ENCODE results near the gene DNAAF3. TPM values are rescaled to one million over a fixed set of nuclear protein-coding genes. Genes with fewer than 3 reads are reported as not detected.
A peak's percentile ranks its signal among the peaks of the same experiment; 100 is the strongest.
"Not testable (repeated sequence)": the region's sequence is repeated elsewhere in the genome, so short reads cannot be mapped to it uniquely, and the experiment has no call there.

Gene DNAAF3
- total RNA-seq, 1 experiment from 2014 or later, result 0.45 TPM

- no peak overlapping the region for H3K4me3 Mint-ChIP-seq (ENCODE audit: unreplicated experiment)
- peaks cover 3% of the 10 kb centered on the region for H3K27me3 Mint-ChIP-seq (ENCODE audit: insufficient read depth, unreplicated experiment)
- TF ChIP-seq CTCF (IDR thresholded peaks at IDR 0.05; ENCODE audit: insufficient read depth in 1 of 2, low read depth in 1 of 2, low read length in 1 of 2, severe bottlenecking in 1 of 2, unreplicated experiment in 1 of 2), result no peak
- DNase-seq, result no peak
- no peaks in the 10 kb centered on the region for H3K9me3 Mint-ChIP-seq (ENCODE audit: unreplicated experiment)
- Histone ChIP-seq H3K36me3 (ENCODE audit: control insufficient read depth, insufficient read depth, low read length) (no peaks in the 10 kb centered on the region), H3K27me3 (replicated peaks; ENCODE audit: control insufficient read depth, insufficient read depth, low read length) (no peaks in the 10 kb centered on the region), H3K4me3 (ENCODE audit: low read depth, low read length) (no peak overlapping the region), H3K4me1 (peaks cover 16% of the 10 kb centered on the region), H3K9me3 (no peaks in the 10 kb centered on the region)
- no TSS peak for BruUV-seq (replicated peaks)
- ChIA-PET POLR2A (no interaction called here), CTCF (interaction anchor here (0.5 kb wide), 1 partner anchor 98 kb away, joined by 7 read pairs; no protein-coding TSS in a partner anchor)
- H3K27ac Mint-ChIP-seq (ENCODE audit: unreplicated experiment), result no peak overlapping the region
- no peaks in the 10 kb centered on the region for H3K36me3 Mint-ChIP-seq (ENCODE audit: insufficient read depth, unreplicated experiment)
- peaks cover 20% of the 10 kb centered on the region for H3K4me1 Mint-ChIP-seq (ENCODE audit: low read depth, unreplicated experiment)
- intact Hi-C loops (cut with micrococcal nuclease; ENCODE audit: unreplicated experiment), result no loop called here
Measured at GRCh38 chr19:55158423-55158822, 8.0 kb downstream of the DNAAF3 start.

- Histone ChIP-seq H3K36me3 (ENCODE audit: control insufficient read depth, insufficient read depth, low read length) (no peaks in the 10 kb centered on the region), H3K4me1 (peaks cover 16% of the 10 kb centered on the region), H3K4me3 (ENCODE audit: low read depth, low read length) (peak within 1 kb of the TSS; percentile 38), H3K9me3 (no peaks in the 10 kb centered on the region), H3K27me3 (replicated peaks; ENCODE audit: control insufficient read depth, insufficient read depth, low read length) (no peaks in the 10 kb centered on the region)
- no peak for DNase-seq
- H3K27me3 Mint-ChIP-seq (ENCODE audit: insufficient read depth, unreplicated experiment), result peaks cover 3% of the 10 kb centered on the region
- no peak for TF ChIP-seq CTCF (IDR thresholded peaks at IDR 0.05; ENCODE audit: insufficient read depth in 1 of 2, low read depth in 1 of 2, low read length in 1 of 2, severe bottlenecking in 1 of 2, unreplicated experiment in 1 of 2)
- ChIA-PET CTCF (no interaction called here), POLR2A (no interaction called here)
- BruUV-seq (replicated peaks), result no TSS peak
- intact Hi-C loops (cut with micrococcal nuclease; ENCODE audit: unreplicated experiment), result no loop called here
- H3K4me3 Mint-ChIP-seq (ENCODE audit: unreplicated experiment), result peak within 1 kb of the TSS; percentile 77
- H3K36me3 Mint-ChIP-seq (ENCODE audit: insufficient read depth, unreplicated experiment), result no peaks in the 10 kb centered on the region
- H3K27ac Mint-ChIP-seq (ENCODE audit: unreplicated experiment), result no peak within 1 kb of the TSS
- H3K4me1 Mint-ChIP-seq (ENCODE audit: low read depth, unreplicated experiment), result peaks cover 20% of the 10 kb centered on the region
- peaks cover 3% of the 10 kb centered on the region for H3K9me3 Mint-ChIP-seq (ENCODE audit: unreplicated experiment)
Measured at GRCh38 chr19:55157064-55157908, 9.1 kb downstream of the DNAAF3 start, which contains the start of gene TNNI3. Gene TNNI3, minus strand, starts transcription at chr19:55157732. Its CDS starts 143 bp downstream, at chr19:55157589.

- Histone ChIP-seq H3K4me1 (peaks cover 16% of the 10 kb centered on the region), H3K27me3 (replicated peaks; ENCODE audit: control insufficient read depth, insufficient read depth, low read length) (no peaks in the 10 kb centered on the region), H3K36me3 (ENCODE audit: control insufficient read depth, insufficient read depth, low read length) (no peaks in the 10 kb centered on the region), H3K4me3 (ENCODE audit: low read depth, low read length) (peak overlapping the region; percentile 38), H3K9me3 (no peaks in the 10 kb centered on the region)
- Mint-ChIP-seq H3K4me1 (ENCODE audit: low read depth, unreplicated experiment) (peaks cover 20% of the 10 kb centered on the region), H3K4me3 (ENCODE audit: unreplicated experiment) (peak overlapping the region; percentile 77), H3K9me3 (ENCODE audit: unreplicated experiment) (peaks cover 10% of the 10 kb centered on the region), H3K36me3 (ENCODE audit: insufficient read depth, unreplicated experiment) (no peaks in the 10 kb centered on the region), H3K27ac (ENCODE audit: unreplicated experiment) (no peak overlapping the region), H3K27me3 (ENCODE audit: insufficient read depth, unreplicated experiment) (peaks cover 3% of the 10 kb centered on the region)
- ChIA-PET POLR2A (interaction anchor here (0.6 to 0.7 kb wide), 5 partner anchors 20 to 486 kb away, joined by 5 to 19 read pairs (median 6); partner anchors contain the start of genes HSPBP1 and SBK3), CTCF (interaction anchor here (0.6 to 1.3 kb wide), 8 partner anchors 10 to 476 kb away, joined by 3 to 13 read pairs (median 4); partner anchors contain the start of gene DNAAF3)
- intact Hi-C loops (cut with micrococcal nuclease; ENCODE audit: unreplicated experiment), result loop anchor here (1.0 kb wide), 1 partner anchor 10 kb away; no protein-coding TSS in a partner anchor
- no peak for TF ChIP-seq CTCF (IDR thresholded peaks at IDR 0.05; ENCODE audit: insufficient read depth in 1 of 2, low read depth in 1 of 2, low read length in 1 of 2, severe bottlenecking in 1 of 2, unreplicated experiment in 1 of 2)
- no TSS peak for BruUV-seq (replicated peaks)
- peak; percentile 92 for DNase-seq
Measured at GRCh38 chr19:55156202-55157063, 10.0 kb downstream of the DNAAF3 start.

- Mint-ChIP-seq H3K4me1 (ENCODE audit: low read depth, unreplicated experiment) (peaks cover 20% of the 10 kb centered on the region), H3K9me3 (ENCODE audit: unreplicated experiment) (peaks cover 10% of the 10 kb centered on the region), H3K4me3 (ENCODE audit: unreplicated experiment) (peak overlapping the region; percentile 77)
- POLR2A ChIA-PET; H3K27ac Mint-ChIP-seq (ENCODE audit: unreplicated experiment); H3K36me3 ChIP-seq (ENCODE audit: control insufficient read depth, insufficient read depth, low read length); BruUV-seq (replicated peaks); H3K9me3 ChIP-seq; H3K27me3 ChIP-seq (replicated peaks; ENCODE audit: control insufficient read depth, insufficient read depth, low read length); DNase-seq; H3K36me3 Mint-ChIP-seq (ENCODE audit: insufficient read depth, unreplicated experiment); H3K27me3 Mint-ChIP-seq (ENCODE audit: insufficient read depth, unreplicated experiment): not testable (repeated sequence)
- intact Hi-C loops (cut with micrococcal nuclease; ENCODE audit: unreplicated experiment), result loop anchor here (1.0 kb wide), 1 partner anchor 9 kb away; no protein-coding TSS in a partner anchor
- Histone ChIP-seq H3K4me1 (peaks cover 16% of the 10 kb centered on the region), H3K4me3 (ENCODE audit: low read depth, low read length) (peak overlapping the region; percentile 38)
- CTCF ChIA-PET, result interaction anchor here (0.6 to 1.3 kb wide), 5 partner anchors 9 to 114 kb away, joined by 3 to 13 read pairs (median 5); partner anchors contain the start of gene DNAAF3
Measured at GRCh38 chr19:55155784-55156183, 10.6 kb downstream of the DNAAF3 start.
